Upper lobe of left lung (tissue), 6 donors: ENCODE results near the gene CPTP. TPM values are rescaled to one million over a fixed set of nuclear protein-coding genes. Genes with fewer than 3 reads are reported as not detected.

Experiments used
- ATAC-seq, 2 donors: fragments of 200-7000 bp; cut with Tn5 transposase; one replicate each; pipeline ENCODE4 v1.9.1; 2022; ENCODE audit warnings: mild to moderate bottlenecking in 2 of 2, moderate library complexity in 2 of 2; ENCODE audit not compliant: low FRiP score in 2 of 2
- DNase-seq, 2 donors: peaks; one replicate each; pipeline ENCODE4 v3.0.0-alpha.2; 2019 to 2020
- H3K27ac ChIP-seq, 4 donors: fragments of 200-600 bp; sonication (generic); one replicate each; pipeline ENCODE4 v1.5.1; 2016 to 2019
- H3K27me3 ChIP-seq, 4 donors: fragments of 200-600 bp; sonication (generic); one replicate each; pipeline ENCODE4 v1.5.1; 2017 to 2019
- H3K36me3 ChIP-seq, 4 donors: fragments of 200-600 bp; sonication (generic); one replicate each; pipeline ENCODE4 v1.5.1; 2016 to 2019
- H3K4me1 ChIP-seq, 4 donors: fragments of 200-600 bp; sonication (generic); one replicate each; pipeline ENCODE4 v1.5.1; 2018 to 2019
- H3K4me3 ChIP-seq, 4 donors: fragments of 200-600 bp; sonication (generic); one replicate each; pipeline ENCODE4 v1.5.1; 2017 to 2019; ENCODE audit warnings: mild to moderate bottlenecking in 2 of 4, moderate library complexity in 1 of 4
- H3K9me3 ChIP-seq, 4 donors: fragments of 200-600 bp; sonication (generic); one replicate each; pipeline ENCODE4 v1.5.1; 2018 to 2019
- EP300 ChIP-seq, 4 donors: sonication (generic); formaldehyde crosslinking; IDR thresholded peaks; one replicate each; pipeline ENCODE4 v1.5.1; 2017; ENCODE audit warnings: antibody characterized with exemption in 4 of 4, control low read depth in 2 of 4
- POLR2A ChIP-seq, 4 donors: fragments of 450-650 bp; IDR thresholded peaks; one replicate each; pipeline ENCODE4 v1.5.1; 2016 to 2017; ENCODE audit warnings: antibody characterized with exemption in 4 of 4, mild to moderate bottlenecking in 2 of 4
- POLR2AphosphoS5 ChIP-seq, 2 donors: sonication (generic); formaldehyde crosslinking; IDR thresholded peaks; one replicate each; pipeline ENCODE4 v1.5.1; 2017; ENCODE audit warnings: antibody characterized with exemption in 2 of 2
- WGBS, 2 donors: methylation state at CpG; one replicate each; pipeline ENCODE4 v1.1.5; 2017 to 2018; 5-methylcytosine and 5-hydroxymethylcytosine counted together
- total RNA-seq, 6 donors: library from RNA; depleted of rRNA in 4 of 6; stranded (reverse); fragments of >200 nt in 4 of 6; gene quantifications; one replicate each; pipeline versions ENCODE4 v1.1.0 to v1.2.1, GENCODE V29; 2016 to 2021
- TF ChIP-seq, protein P1 (sequence below), 6 experiments: fragments of 450-650 bp in 4 of 6; fragments of 200-600 bp in 2 of 6; sonication (generic) in 2 of 6; IDR thresholded peaks; one replicate each; pipeline ENCODE4 v1.5.1; 2016 to 2019; ENCODE audit warnings: antibody characterized with exemption in 6 of 6
- donor health status: DM: no; HTN: no; CAD: no; lungs with moderate emphysema.
- donor health status: DM: no; HTN: yes; CAD: no; lungs with severe emphysema.

Gene CPTP
- total RNA-seq, 6 donors from 2014 or later, result 14.7 to 41.6 (median 26.0) TPM

DNA sequence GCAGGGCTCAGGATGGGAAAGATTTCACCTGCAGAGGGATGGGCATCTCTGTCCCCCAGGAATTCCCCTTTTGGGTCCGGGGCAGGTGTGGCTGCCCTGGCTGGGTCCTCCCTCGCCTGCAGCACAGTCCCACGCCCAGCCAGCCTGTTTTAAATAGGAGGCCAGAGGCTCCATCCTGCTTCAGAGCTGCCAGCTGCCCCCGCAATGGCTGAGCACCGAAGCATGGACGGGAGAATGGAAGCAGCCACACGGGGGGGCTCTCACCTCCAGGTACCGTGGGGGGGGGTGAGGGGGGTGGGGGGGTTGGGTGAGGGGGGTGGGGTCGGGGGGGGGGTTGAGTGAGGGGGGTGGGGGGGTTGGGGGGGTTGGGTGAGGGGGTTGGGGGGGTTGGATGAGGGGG lies 40.8 kb upstream of the CPTP start:
- H3K4me3 ChIP-seq, result no peak overlapping the region
- H3K9me3 ChIP-seq, result no peaks in the 10 kb centered on the region
- peaks cover 0 to 5% (median 2%) of the 10 kb centered on the region in 4 donors for H3K4me1 ChIP-seq
- H3K27me3 ChIP-seq, result peaks cover 0 to 6% (median 0%) of the 10 kb centered on the region in 4 donors
- no peaks in the 10 kb centered on the region for H3K36me3 ChIP-seq
- TF ChIP-seq POLR2A (IDR thresholded peaks at IDR 0.05) (no peak), POLR2AphosphoS5 (IDR thresholded peaks at IDR 0.05) (no peak), EP300 (IDR thresholded peaks at IDR 0.05) (no peak)
- TF ChIP-seq, protein P1, sequence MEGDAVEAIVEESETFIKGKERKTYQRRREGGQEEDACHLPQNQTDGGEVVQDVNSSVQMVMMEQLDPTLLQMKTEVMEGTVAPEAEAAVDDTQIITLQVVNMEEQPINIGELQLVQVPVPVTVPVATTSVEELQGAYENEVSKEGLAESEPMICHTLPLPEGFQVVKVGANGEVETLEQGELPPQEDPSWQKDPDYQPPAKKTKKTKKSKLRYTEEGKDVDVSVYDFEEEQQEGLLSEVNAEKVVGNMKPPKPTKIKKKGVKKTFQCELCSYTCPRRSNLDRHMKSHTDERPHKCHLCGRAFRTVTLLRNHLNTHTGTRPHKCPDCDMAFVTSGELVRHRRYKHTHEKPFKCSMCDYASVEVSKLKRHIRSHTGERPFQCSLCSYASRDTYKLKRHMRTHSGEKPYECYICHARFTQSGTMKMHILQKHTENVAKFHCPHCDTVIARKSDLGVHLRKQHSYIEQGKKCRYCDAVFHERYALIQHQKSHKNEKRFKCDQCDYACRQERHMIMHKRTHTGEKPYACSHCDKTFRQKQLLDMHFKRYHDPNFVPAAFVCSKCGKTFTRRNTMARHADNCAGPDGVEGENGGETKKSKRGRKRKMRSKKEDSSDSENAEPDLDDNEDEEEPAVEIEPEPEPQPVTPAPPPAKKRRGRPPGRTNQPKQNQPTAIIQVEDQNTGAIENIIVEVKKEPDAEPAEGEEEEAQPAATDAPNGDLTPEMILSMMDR (IDR thresholded peaks at IDR 0.05), result no peak
- ATAC-seq, result no peak
- no peak overlapping the region for H3K27ac ChIP-seq
- peak in 1 of 2 donors; percentile 23 for DNase-seq
- WGBS, 2 donors, result 42% methylated on average over 4 of the region's 9 CpGs; no CpG with 5 or more reads in 1 of the 2 donors

DNA sequence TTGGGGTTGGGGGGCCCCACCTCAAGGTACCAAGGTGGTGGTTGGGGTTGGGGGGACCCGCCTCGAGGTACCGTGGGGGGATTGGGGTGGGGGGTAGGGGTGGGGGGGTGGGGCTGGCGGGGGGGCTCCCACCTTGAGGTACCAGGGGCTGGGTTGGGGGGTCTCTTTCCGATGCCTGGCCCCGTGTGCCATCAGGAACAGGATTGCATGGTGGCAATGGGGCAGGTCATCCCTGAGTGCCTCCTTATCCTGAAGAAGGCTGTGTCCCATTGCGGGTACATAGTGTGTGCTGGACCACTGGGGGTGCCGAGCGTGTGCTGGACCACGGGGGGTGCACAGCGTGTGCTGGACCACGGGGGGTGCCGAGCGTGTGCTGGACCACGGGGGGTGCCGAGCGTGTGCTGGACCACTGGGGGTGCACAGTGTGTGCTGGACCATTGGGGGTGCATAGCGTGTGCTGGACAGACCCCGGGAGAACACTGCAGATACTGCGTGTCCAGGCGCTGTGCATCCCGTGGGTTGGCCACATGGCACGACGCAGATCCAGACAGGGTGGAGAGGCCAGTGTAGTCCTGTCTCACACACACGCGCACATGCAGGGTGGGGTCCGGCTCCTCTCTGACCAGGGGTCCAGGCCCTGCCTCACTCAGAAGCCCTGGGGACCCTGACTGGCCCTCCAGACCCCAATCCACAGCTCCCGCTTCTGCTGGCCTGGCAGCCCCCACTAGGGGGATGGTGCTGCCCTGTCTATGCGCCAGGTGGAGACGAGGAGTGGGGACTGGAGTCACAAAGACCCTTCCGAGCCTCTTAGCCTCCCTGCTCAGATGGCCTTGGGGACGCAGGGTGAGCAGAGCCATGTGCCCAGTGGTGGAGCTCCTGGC lies 40.1 kb upstream of the CPTP start:
- no peak overlapping the region for H3K4me3 ChIP-seq
- ATAC-seq (no peak), DNase-seq (peak in 1 of 2 donors; percentile 55)
- WGBS, 2 donors, result 82 to 85% methylated on average over 10 to 14 of the region's 32 CpGs
- no peaks in the 10 kb centered on the region for H3K36me3 ChIP-seq
- peaks cover 0 to 6% (median 0%) of the 10 kb centered on the region in 4 donors for H3K27me3 ChIP-seq
- TF ChIP-seq EP300 (IDR thresholded peaks at IDR 0.05), result no peak
- TF ChIP-seq, protein P1 (IDR thresholded peaks at IDR 0.05), result no peak
- no peak for TF ChIP-seq POLR2AphosphoS5 (IDR thresholded peaks at IDR 0.05)
- no peak for TF ChIP-seq POLR2A (IDR thresholded peaks at IDR 0.05)
- H3K4me1 ChIP-seq, result peaks cover 0 to 5% (median 2%) of the 10 kb centered on the region in 4 donors
- no peaks in the 10 kb centered on the region for H3K9me3 ChIP-seq
- no peak overlapping the region for H3K27ac ChIP-seq

DNA sequence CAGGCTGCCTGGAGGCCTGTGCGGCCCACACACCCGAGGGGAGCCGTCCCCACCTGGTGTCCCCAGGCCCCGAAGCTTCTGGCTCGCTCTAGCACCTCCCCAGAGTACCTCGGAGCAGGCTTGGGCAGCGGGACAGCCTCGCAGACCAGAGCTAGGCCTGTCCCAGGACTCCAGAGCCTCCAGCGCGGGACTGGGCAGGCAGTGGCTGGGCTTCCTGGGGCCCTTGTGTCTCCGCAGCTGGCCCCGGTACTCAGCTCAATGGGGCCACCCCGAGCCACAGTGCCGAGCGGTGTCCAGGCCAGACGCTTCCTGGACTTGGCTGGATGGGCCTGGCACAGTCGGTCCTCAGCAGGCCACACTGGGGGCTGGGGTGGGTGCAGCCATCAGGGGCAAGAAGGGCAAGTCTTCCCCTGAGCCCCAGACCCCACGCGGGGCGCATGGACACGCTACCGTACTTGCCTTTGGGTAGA lies 39.5 kb upstream of the CPTP start:
- ATAC-seq, result no peak
- DNase-seq, result peak in 1 of 2 donors; percentile 74
- H3K4me1 ChIP-seq, result peaks cover 0 to 5% (median 2%) of the 10 kb centered on the region in 4 donors
- H3K4me3 ChIP-seq, result no peak overlapping the region
- H3K36me3 ChIP-seq, result no peaks in the 10 kb centered on the region
- WGBS, 2 donors, result 75% methylated on average over 11 of the region's 22 CpGs; no CpG with 5 or more reads in 1 of the 2 donors
- H3K9me3 ChIP-seq, result no peaks in the 10 kb centered on the region
- no peak overlapping the region for H3K27ac ChIP-seq
- H3K27me3 ChIP-seq, result peaks cover 0 to 6% (median 0%) of the 10 kb centered on the region in 4 donors
- TF ChIP-seq POLR2AphosphoS5 (IDR thresholded peaks at IDR 0.05) (no peak), EP300 (IDR thresholded peaks at IDR 0.05) (no peak), POLR2A (IDR thresholded peaks at IDR 0.05) (no peak)
- TF ChIP-seq, protein P1 (IDR thresholded peaks at IDR 0.05), result no peak

DNA sequence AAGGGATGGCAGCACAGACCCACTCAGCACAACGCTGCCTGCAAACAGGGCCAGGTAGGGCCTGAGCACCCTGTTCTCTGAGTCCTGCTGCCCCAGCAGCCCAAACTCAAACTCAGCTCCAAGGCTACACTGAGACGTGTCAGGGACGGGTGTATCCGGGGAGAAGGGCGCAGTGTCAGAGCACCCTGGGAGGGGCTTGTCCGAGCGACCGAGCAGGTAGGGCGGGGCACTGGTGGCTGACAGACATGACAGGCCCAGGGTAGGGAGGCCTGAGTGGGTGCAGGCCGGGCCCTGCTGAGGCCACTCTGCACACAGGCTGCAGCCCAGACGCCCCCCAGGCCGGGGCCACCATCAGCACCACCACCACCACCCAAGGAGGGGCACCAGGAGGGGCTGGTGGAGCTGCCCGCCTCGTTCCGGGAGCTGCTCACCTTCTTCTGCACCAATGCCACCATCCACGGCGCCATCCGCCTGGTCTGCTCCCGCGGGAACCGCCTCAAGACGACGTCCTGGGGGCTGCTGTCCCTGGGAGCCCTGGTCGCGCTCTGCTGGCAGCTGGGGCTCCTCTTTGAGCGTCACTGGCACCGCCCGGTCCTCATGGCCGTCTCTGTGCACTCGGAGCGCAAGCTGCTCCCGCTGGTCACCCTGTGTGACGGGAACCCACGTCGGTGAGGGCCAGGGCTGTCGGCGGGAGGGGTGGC lies 38.8 kb upstream of the CPTP start:
- Histone ChIP-seq H3K4me3 (no peak overlapping the region), H3K4me1 (peaks cover 0 to 6% (median 2%) of the 10 kb centered on the region in 4 donors), H3K36me3 (no peaks in the 10 kb centered on the region), H3K27ac (no peak overlapping the region), H3K27me3 (peaks cover 0 to 10% (median 0%) of the 10 kb centered on the region in 4 donors), H3K9me3 (no peaks in the 10 kb centered on the region)
- WGBS, 2 donors, result 63% methylated on average over 29 of the region's 37 CpGs; no CpG with 5 or more reads in 1 of the 2 donors
- peak in 1 of 4 donors; percentile 9 for TF ChIP-seq POLR2A (IDR thresholded peaks at IDR 0.05)
- no peak for TF ChIP-seq POLR2AphosphoS5 (IDR thresholded peaks at IDR 0.05)
- no peak for TF ChIP-seq EP300 (IDR thresholded peaks at IDR 0.05)
- TF ChIP-seq, protein P1 (IDR thresholded peaks at IDR 0.05), result no peak
- ATAC-seq (peak in 1 of 2 donors; percentile 13), DNase-seq (peak in 1 of 2 donors; percentile 79)
